Astrocyte (in vitro differentiated cells and primary cell): Measurements from ENCODE around the gene NDUFA11. TPM values are rescaled to one million over a fixed set of nuclear protein-coding genes. Genes with fewer than 3 reads are reported as not detected.

ENCODE experiments used
- DNase-seq: peaks from one replicate; pipeline ENCODE4 v3.0.0-alpha.2; 2010; ENCODE audit warnings: low read depth
- FAIRE-seq: peaks from 2 replicates; lab custom pipeline; 2011; peaks lifted over from hg19 to GRCh38; lab: Jason Lieb, UNC
- H2AFZ ChIP-seq: 2 replicates; pipeline ENCODE4 v1.6.0; 2012; ENCODE audit warnings: low read depth, low read length, inconsistent platforms
- H3K27ac ChIP-seq: 2 replicates; pipeline ENCODE4 v1.5.1; 2011; ENCODE audit warnings: low read depth, low read length, inconsistent platforms
- H3K27me3 ChIP-seq: 2 replicates; pipeline ENCODE4 v1.6.0; 2011; ENCODE audit warnings: low read length, inconsistent platforms; ENCODE audit not compliant: insufficient read depth
- H3K36me3 ChIP-seq: 2 replicates; pipeline ENCODE4 v1.5.1; 2011; ENCODE audit warnings: low read length, inconsistent platforms; ENCODE audit not compliant: insufficient read depth
- H3K4me1 ChIP-seq: 2 replicates; pipeline ENCODE4 v1.5.1; 2011; ENCODE audit warnings: low read length, inconsistent platforms; ENCODE audit not compliant: insufficient read depth
- H3K4me2 ChIP-seq: 2 replicates; pipeline ENCODE4 v1.6.0; 2012; ENCODE audit warnings: low read length, inconsistent platforms
- H3K4me3 ChIP-seq: 2 replicates; pipeline ENCODE4 v1.5.1; 2011; ENCODE audit warnings: low read depth, mild to moderate bottlenecking, low read length, inconsistent platforms; ENCODE audit not compliant: insufficient read depth
- H3K79me2 ChIP-seq: 2 replicates; pipeline ENCODE4 v1.6.0; 2012; ENCODE audit warnings: mild to moderate bottlenecking, low read length, inconsistent platforms; ENCODE audit not compliant: insufficient read depth
- H3K9ac ChIP-seq: 2 replicates; pipeline ENCODE4 v1.6.0; 2012; ENCODE audit warnings: mild to moderate bottlenecking, low read length, inconsistent platforms
- H3K9me3 ChIP-seq: 2 replicates; pipeline ENCODE4 v1.5.1; 2012; ENCODE audit warnings: low read depth, mild to moderate bottlenecking, low read length, inconsistent platforms; ENCODE audit not compliant: insufficient read depth
- H4K20me1 ChIP-seq: 2 replicates; pipeline ENCODE4 v1.6.0; 2012; ENCODE audit warnings: low read length, inconsistent platforms; ENCODE audit not compliant: insufficient read depth
- H3K27ac Mint-ChIP-seq: one replicate; pipeline ENCODE4 v1.8.0; 2021; ENCODE audit warnings: mild to moderate bottlenecking, mixed read lengths; ENCODE audit not compliant: unreplicated experiment
- H3K27me3 Mint-ChIP-seq: one replicate; pipeline ENCODE4 v1.8.0; 2021; ENCODE audit warnings: low read depth, mixed read lengths; ENCODE audit not compliant: unreplicated experiment
- H3K36me3 Mint-ChIP-seq: one replicate; pipeline ENCODE4 v1.8.0; 2021; ENCODE audit warnings: low read depth, mixed read lengths; ENCODE audit not compliant: unreplicated experiment
- H3K4me1 Mint-ChIP-seq: one replicate; pipeline ENCODE4 v1.8.0; 2021; ENCODE audit warnings: low read depth, mixed read lengths; ENCODE audit not compliant: unreplicated experiment
- H3K4me3 Mint-ChIP-seq: one replicate; pipeline ENCODE4 v1.8.0; 2021; ENCODE audit warnings: mild to moderate bottlenecking, moderate library complexity, mixed read lengths; ENCODE audit not compliant: unreplicated experiment
- H3K9me3 Mint-ChIP-seq: one replicate; pipeline ENCODE4 v1.8.0; 2021; ENCODE audit warnings: mild to moderate bottlenecking, mixed read lengths; ENCODE audit not compliant: unreplicated experiment
- CTCF ChIP-seq: IDR thresholded peaks from 2 replicates; pipeline ENCODE4 v1.5.1; 2011; ENCODE audit warnings: low read depth, mild to moderate bottlenecking, inconsistent platforms, low read length, moderate library complexity; ENCODE audit not compliant: insufficient read depth
- EZH2 ChIP-seq: IDR thresholded peaks from 2 replicates; pipeline ENCODE4 v1.6.1; 2012; ENCODE audit warnings: mild to moderate bottlenecking, low read length, inconsistent platforms; ENCODE audit not compliant: insufficient read depth
- total RNA-seq: library from RNA; stranded (reverse); gene quantifications from 2 replicates; pipeline ENCODE4 v1.2.1, GENCODE V29; 2021

NDUFA11 gene
- total RNA-seq, 1 donor from 2014 or later: 286 TPM

GRCh38 chr19:5908773-5909442 is 5.3 kb upstream of the NDUFA11 start:
- peaks cover 7% of the 10 kb centered on the region for H3K4me1 ChIP-seq
- H3K27ac ChIP-seq: no peak overlapping the region
- H3K4me3 ChIP-seq: no peak overlapping the region
- no peak for FAIRE-seq
- TF ChIP-seq CTCF (no peak), EZH2 (no peak)
- H3K4me2 ChIP-seq: no peak overlapping the region
- H3K9me3 ChIP-seq: no peaks in the 10 kb centered on the region
- no peaks in the 10 kb centered on the region for H3K27me3 ChIP-seq
- H3K9ac ChIP-seq: no peak overlapping the region
- H2AFZ ChIP-seq: no peak overlapping the region
- H3K36me3 ChIP-seq: no peaks in the 10 kb centered on the region
- H3K27me3 Mint-ChIP-seq: no peaks in the 10 kb centered on the region
- H3K79me2 ChIP-seq: no peaks in the 10 kb centered on the region
- H3K4me1 Mint-ChIP-seq: no peaks in the 10 kb centered on the region
- H4K20me1 ChIP-seq: no peaks in the 10 kb centered on the region
- H3K9me3 Mint-ChIP-seq: no peaks in the 10 kb centered on the region
- no peak overlapping the region for H3K4me3 Mint-ChIP-seq
- no peak overlapping the region for H3K27ac Mint-ChIP-seq
- peaks cover 2% of the 10 kb centered on the region for H3K36me3 Mint-ChIP-seq
- no peak for DNase-seq

GRCh38 chr19:5907241-5907640 is 3.7 kb upstream of the NDUFA11 start:
- no peaks in the 10 kb centered on the region for H3K9me3 Mint-ChIP-seq
- Histone ChIP-seq H3K4me3 (no peak overlapping the region), H3K27me3 (no peaks in the 10 kb centered on the region), H4K20me1 (peaks cover 9% of the 10 kb centered on the region), H3K9me3 (no peaks in the 10 kb centered on the region), H3K4me2 (no peak overlapping the region), H2AFZ (no peak overlapping the region), H3K79me2 (peaks cover 14% of the 10 kb centered on the region), H3K9ac (no peak overlapping the region), H3K36me3 (no peaks in the 10 kb centered on the region), H3K27ac (no peak overlapping the region), H3K4me1 (peaks cover 13% of the 10 kb centered on the region)
- TF ChIP-seq CTCF (no peak), EZH2 (no peak)
- peak overlapping the region; percentile 60 for H3K4me3 Mint-ChIP-seq
- H3K4me1 Mint-ChIP-seq: peaks cover 4% of the 10 kb centered on the region
- DNase-seq (no peak), FAIRE-seq (no peak)
- no peaks in the 10 kb centered on the region for H3K27me3 Mint-ChIP-seq
- no peak overlapping the region for H3K27ac Mint-ChIP-seq
- H3K36me3 Mint-ChIP-seq: peaks cover 2% of the 10 kb centered on the region

GRCh38 chr19:5905114-5905778 is 1.7 kb upstream of the NDUFA11 start:
- DNase-seq: no peak
- TF ChIP-seq EZH2 (no peak), CTCF (no peak)
- Histone ChIP-seq H3K27ac (no peak overlapping the region), H3K27me3 (no peaks in the 10 kb centered on the region), H3K9me3 (no peaks in the 10 kb centered on the region), H3K79me2 (peaks cover 32% of the 10 kb centered on the region), H3K4me1 (peaks cover 15% of the 10 kb centered on the region), H3K4me2 (peak overlapping the region; percentile 94), H3K36me3 (peaks cover 5% of the 10 kb centered on the region), H3K9ac (peak overlapping the region; percentile 84), H3K4me3 (peak overlapping the region; percentile 72), H4K20me1 (peaks cover 21% of the 10 kb centered on the region), H2AFZ (peak overlapping the region; percentile 74)
- FAIRE-seq: no peak
- H3K4me3 Mint-ChIP-seq: peak overlapping the region; percentile 85
- H3K27me3 Mint-ChIP-seq: no peaks in the 10 kb centered on the region
- peaks cover 7% of the 10 kb centered on the region for H3K36me3 Mint-ChIP-seq
- peaks cover 6% of the 10 kb centered on the region for H3K4me1 Mint-ChIP-seq
- no peaks in the 10 kb centered on the region for H3K9me3 Mint-ChIP-seq
- H3K27ac Mint-ChIP-seq: no peak overlapping the region
